Bronchial epithelial cell (primary cell): ENCODE measurements around the gene WDFY2. TPM values are rescaled to one million over a fixed set of nuclear protein-coding genes. Genes with fewer than 3 reads are reported as not detected.
"Not testable (repeated sequence)": the region's sequence is repeated elsewhere in the genome, so short reads cannot be mapped to it uniquely, and the experiment has no call there.

Source experiments
- DNase-seq: peaks from one replicate; pipeline ENCODE4 v3.0.0-alpha.2; 2010; ENCODE audit warnings: low read depth
- FAIRE-seq: peaks from 2 replicates; lab custom pipeline; 2011; peaks lifted over from hg19 to GRCh38; lab: Jason Lieb, UNC
- H3K27me3 ChIP-seq: 2 replicates; pipeline ENCODE4 v1.5.1; 2011; ENCODE audit warnings: low read length; ENCODE audit not compliant: control insufficient read depth, insufficient read depth
- H3K36me3 ChIP-seq: 2 replicates; pipeline ENCODE4 v1.5.1; 2011; ENCODE audit warnings: low read length; ENCODE audit not compliant: control insufficient read depth, insufficient read depth
- H3K4me3 ChIP-seq: 2 replicates; pipeline ENCODE4 v1.5.1; 2011; ENCODE audit warnings: mild to moderate bottlenecking, low read depth, low read length, control low read depth
- total RNA-seq: library from RNA; depleted of rRNA; stranded (reverse); fragments of >200 nt; gene quantifications from 2 replicates; pipeline ENCODE4 v1.2.1, GENCODE V29; 2014
- TF ChIP-seq, protein P1 (sequence below): IDR thresholded peaks from 2 replicates; pipeline ENCODE4 v1.5.1; 2011; ENCODE audit warnings: mild to moderate bottlenecking, moderate library complexity, low read length, control low read depth, inconsistent platforms; ENCODE audit not compliant: insufficient read depth, severe bottlenecking

The WDFY2 gene
- total RNA-seq, 1 donor from 2014 or later: 11.3 TPM

DNA sequence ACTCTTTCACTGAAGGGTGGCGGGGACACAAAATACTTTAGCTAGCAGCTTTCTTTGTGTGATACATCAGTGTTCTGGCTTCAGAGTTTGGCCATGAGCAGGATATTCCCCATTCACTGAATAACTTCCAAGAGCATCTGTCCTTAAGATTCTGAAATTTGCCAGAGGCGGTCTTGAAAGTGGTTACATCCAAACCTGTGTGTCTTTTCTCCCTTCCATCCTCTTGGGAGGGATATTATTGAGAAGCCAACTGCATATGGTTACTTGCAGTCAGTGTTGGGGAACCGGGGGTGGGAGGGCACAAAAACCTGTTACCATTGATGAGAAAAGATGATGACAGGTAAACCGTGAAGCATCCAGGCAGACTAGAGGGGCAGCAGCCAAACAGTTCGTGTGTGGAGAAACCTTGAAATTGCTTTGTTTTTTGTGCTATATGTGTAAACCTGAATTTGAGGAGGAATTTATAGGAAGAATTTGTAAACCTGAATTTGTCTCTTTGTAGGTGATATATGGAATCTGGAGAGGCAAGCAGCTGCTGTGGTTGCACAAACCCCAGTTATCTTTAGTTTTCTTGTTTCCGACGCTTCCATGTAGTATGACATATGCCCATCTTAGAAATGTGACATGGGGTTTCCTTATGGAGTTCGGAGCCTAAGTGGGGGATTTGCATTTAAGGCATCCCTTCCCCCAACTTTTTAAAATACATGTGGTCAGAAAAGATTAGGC lies 104.8 kb downstream of the WDFY2 start:
- DNase-seq: no peak
- H3K27me3 ChIP-seq: no peaks in the 10 kb centered on the region
- peaks cover 2% of the 10 kb centered on the region for H3K36me3 ChIP-seq
- FAIRE-seq: no peak
- no peak overlapping the region for H3K4me3 ChIP-seq
- TF ChIP-seq, protein P1, sequence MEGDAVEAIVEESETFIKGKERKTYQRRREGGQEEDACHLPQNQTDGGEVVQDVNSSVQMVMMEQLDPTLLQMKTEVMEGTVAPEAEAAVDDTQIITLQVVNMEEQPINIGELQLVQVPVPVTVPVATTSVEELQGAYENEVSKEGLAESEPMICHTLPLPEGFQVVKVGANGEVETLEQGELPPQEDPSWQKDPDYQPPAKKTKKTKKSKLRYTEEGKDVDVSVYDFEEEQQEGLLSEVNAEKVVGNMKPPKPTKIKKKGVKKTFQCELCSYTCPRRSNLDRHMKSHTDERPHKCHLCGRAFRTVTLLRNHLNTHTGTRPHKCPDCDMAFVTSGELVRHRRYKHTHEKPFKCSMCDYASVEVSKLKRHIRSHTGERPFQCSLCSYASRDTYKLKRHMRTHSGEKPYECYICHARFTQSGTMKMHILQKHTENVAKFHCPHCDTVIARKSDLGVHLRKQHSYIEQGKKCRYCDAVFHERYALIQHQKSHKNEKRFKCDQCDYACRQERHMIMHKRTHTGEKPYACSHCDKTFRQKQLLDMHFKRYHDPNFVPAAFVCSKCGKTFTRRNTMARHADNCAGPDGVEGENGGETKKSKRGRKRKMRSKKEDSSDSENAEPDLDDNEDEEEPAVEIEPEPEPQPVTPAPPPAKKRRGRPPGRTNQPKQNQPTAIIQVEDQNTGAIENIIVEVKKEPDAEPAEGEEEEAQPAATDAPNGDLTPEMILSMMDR: no peak

DNA sequence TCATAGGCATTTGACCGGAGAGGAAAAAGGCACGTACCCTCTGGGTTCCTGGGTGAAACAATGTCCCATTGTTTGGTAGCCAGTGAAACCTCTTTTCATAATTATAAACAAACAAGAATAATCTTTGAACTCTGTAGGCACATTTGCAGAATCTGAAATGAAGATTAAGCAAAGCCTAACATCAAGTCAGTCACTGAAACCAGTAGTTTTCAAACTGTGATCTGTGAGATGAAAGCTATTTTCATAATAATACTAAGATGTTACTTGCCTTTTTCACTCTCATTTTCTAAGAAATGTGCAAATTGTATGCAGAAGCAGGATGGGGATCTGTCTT lies 105.4 kb downstream of the WDFY2 start:
- FAIRE-seq (no peak), DNase-seq (no peak)
- TF ChIP-seq, protein P1: no peak

DNA sequence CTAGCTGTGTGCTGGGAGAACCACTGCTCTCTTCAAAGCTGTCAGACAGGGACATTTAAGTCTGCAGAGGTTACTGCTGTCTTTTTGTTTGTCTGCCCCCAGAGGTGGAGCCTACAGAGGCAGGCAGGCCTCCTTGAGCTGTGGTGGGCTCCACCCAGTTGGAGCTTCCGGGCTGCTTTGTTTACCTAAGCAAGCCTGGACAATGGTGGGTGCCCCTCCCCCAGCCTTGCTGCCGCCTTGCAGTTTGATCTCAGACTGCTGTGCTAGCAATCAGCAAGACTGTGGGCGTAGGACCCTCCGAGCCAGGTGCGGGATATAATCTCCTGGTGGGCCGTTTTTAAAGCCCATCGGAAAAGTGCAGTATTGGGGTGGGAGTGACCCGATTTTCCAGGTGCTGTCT lies 111.4 kb downstream of the WDFY2 start:
- H3K27me3 ChIP-seq, DNase-seq, FAIRE-seq, H3K4me3 ChIP-seq, H3K36me3 ChIP-seq: not testable (repeated sequence)

More for the DNA sequence above, 105.4 kb downstream of the WDFY2 start:
- Histone ChIP-seq H3K36me3 (peaks cover 1% of the 10 kb centered on the region), H3K27me3 (no peaks in the 10 kb centered on the region), H3K4me3 (no peak overlapping the region)

DNA sequence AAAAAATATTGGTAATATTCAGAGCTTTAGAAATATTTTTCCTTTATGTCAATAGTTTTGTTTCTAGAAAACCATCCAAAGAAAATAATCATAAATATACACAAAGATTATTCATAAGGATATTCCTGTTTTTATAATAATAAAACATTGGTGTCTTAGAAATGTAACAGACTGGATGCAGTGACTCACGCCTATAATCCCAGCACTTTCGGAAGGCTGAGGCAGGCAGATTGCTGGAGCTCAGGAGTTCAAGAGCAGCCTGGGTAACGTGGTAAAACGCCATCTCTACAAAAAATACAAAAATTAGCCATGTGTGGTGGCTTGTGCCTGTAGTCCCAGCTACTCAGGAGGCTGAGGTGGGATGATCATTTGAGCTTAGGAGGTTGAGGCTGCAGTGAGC lies 112.9 kb downstream of the WDFY2 start:
- DNase-seq (no peak), FAIRE-seq (no peak)
- Histone ChIP-seq H3K36me3 (no peaks in the 10 kb centered on the region), H3K27me3 (no peaks in the 10 kb centered on the region), H3K4me3 (no peak overlapping the region)
- TF ChIP-seq, protein P1: no peak

DNA sequence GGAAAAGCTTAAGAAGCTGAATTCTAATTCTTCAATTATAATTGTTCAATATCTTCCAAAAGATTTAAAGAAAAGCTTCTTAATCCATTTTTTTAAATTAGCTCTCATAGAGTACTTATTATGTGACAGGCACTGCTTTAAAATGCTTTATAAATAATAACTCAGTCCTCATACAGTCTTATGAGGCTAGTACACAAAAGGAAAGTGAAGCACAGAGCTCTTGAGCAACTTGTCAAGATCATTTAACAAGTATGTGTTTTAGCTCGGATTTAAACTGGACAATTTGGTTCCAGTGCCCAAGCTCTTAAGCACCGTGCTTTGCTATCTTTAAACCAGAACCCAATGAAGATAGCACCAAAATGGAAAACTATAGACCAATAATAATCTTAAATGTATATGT lies 113.6 kb downstream of the WDFY2 start:
- Histone ChIP-seq H3K4me3 (no peak overlapping the region), H3K27me3 (no peaks in the 10 kb centered on the region), H3K36me3 (no peaks in the 10 kb centered on the region)
- TF ChIP-seq, protein P1: no peak
- FAIRE-seq: no peak
- no peak for DNase-seq

DNA sequence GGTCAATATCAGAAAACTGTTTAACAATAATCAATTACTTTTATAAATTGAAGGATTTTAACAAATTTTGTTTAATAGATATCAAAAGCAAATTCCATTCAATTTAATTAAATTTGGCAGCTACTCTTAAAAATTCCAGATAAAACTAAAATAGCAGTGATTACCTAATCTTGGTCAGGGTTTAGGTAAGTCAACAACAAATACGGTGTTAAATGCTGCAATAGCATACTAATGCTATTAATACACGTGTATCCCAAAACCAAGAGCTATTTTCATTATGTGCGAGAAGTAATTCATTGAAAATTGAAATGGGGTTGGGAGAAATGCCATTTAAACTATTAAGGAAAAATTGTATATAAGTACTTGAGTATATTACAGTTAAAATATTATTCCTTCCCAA lies 114.1 kb downstream of the WDFY2 start:
- no peaks in the 10 kb centered on the region for H3K27me3 ChIP-seq
- FAIRE-seq (no peak), DNase-seq (no peak)
- H3K36me3 ChIP-seq: no peaks in the 10 kb centered on the region
- H3K4me3 ChIP-seq: no peak overlapping the region
- TF ChIP-seq, protein P1: no peak
